EL (cell line): ENCODE data around the gene KAZALD1.

Experiments used
- DNase-seq: peaks from one replicate; pipeline ENCODE4 v3.0.0-alpha.2; 2016

Gene KAZALD1

GRCh38 chr10:101061624-101062231 lies at the start of gene KAZALD1:
Gene KAZALD1, plus strand, starts transcription at chr10:101061989. Its CDS starts 604 bp downstream, at chr10:101062593.
- DNase-seq = peak; percentile 66

GRCh38 chr10:101012525-101013364 lies 49.0 kb upstream of the KAZALD1 start:
- peak; percentile 96 for DNase-seq

GRCh38 chr10:101013365-101013825 lies 48.4 kb upstream of the KAZALD1 start:
- DNase-seq = no peak

- peak; percentile 71 for DNase-seq
These were observed 47.4 kb upstream of the KAZALD1 start for GRCh38 chr10:101014230-101014884.

GRCh38 chr10:101014966-101015581 lies 46.7 kb upstream of the KAZALD1 start:
- peak; percentile 85 for DNase-seq

- DNase-seq = no peak
These were observed 46.2 kb upstream of the KAZALD1 start for GRCh38 chr10:101015582-101015973.

GRCh38 chr10:101016814-101017213 lies 45.0 kb upstream of the KAZALD1 start:
- DNase-seq = no peak

GRCh38 chr10:101018118-101018599 lies 43.6 kb upstream of the KAZALD1 start:
- DNase-seq = no peak

GRCh38 chr10:101018600-101019439 lies 43.0 kb upstream of the KAZALD1 start:
- peak; percentile 81 for DNase-seq

- no peak for DNase-seq
These were observed 42.4 kb upstream of the KAZALD1 start for GRCh38 chr10:101019440-101019703.

GRCh38 chr10:101020427-101021075 lies 41.2 kb upstream of the KAZALD1 start:
- DNase-seq = no peak

GRCh38 chr10:101021239-101021638 lies 40.5 kb upstream of the KAZALD1 start:
- no peak for DNase-seq

- DNase-seq = no peak
These were observed 40.0 kb upstream of the KAZALD1 start for GRCh38 chr10:101021692-101022251.

GRCh38 chr10:101022967-101023705 lies 38.7 kb upstream of the KAZALD1 start:
- no peak for DNase-seq

- no peak for DNase-seq
These were observed 34.6 kb upstream of the KAZALD1 start for GRCh38 chr10:101027106-101027720.

GRCh38 chr10:101028446-101029337 lies 33.1 kb upstream of the KAZALD1 start:
- no peak for DNase-seq

GRCh38 chr10:101029520-101030295 lies 32.1 kb upstream of the KAZALD1 start:
- DNase-seq = no peak

GRCh38 chr10:101030496-101031127 lies 31.2 kb upstream of the KAZALD1 start:
- DNase-seq = peak; percentile 48
